GM18505 (cell line): ENCODE measurements around the gene LSS.
"Not testable (repeated sequence)": the region's sequence is repeated elsewhere in the genome, so short reads cannot be mapped to it uniquely, and the experiment has no call there.

Source experiments
- ATAC-seq: cut with Tn5 transposase; IDR thresholded peaks from one replicate; pipeline ENCODE4 v1.9.1; 2021; ENCODE audit not compliant: unreplicated experiment
- POLR2A ChIP-seq: IDR thresholded peaks from 4 replicates; pipeline ENCODE4 v1.6.1; 2011; ENCODE audit warnings: borderline replicate concordance; ENCODE audit not compliant: insufficient read depth, insufficient read length; ENCODE audit errors: extremely low read depth

The LSS gene

DNA sequence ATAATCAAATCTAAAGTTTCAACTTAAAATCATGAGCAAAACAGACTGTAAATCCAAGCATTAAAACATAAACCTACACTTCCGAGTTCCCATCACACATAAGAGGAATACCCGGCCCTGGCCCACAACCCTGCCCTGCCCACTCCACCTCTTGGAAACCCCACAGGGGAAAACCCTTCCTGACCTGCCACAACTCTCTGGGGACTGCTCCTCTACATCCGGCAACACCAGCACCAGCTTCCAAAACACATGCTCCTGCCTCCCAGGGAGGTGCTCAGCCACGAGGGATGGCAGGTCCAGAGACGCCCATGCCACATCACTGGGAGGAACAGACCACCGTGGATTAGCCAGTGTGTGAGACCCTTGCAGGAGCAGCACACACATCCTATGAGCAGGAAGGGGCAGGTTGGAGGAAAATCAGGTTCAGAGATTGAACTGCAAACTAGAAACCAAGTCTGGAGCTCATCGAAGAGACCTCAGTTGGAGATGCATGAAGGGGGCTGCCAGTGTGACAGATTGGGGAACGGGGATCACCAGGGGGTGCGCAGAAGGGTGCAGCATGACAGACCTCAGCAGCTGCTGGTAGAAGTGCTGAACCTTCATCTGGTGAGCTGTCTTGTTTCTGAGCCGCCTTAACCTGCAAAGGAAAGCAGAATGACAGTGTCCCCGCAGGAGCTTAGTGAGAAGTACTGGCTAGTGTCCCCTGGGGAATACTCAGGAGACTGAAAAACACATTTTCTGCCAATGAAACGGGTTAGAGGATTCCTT, 25.8 kb upstream of the LSS start:
- no peak for ATAC-seq
- TF ChIP-seq POLR2A = no peak

GRCh38 chr21:46253610-46254124, 25.1 kb upstream of the LSS start:
- TF ChIP-seq POLR2A = no peak
- ATAC-seq = no peak

DNA sequence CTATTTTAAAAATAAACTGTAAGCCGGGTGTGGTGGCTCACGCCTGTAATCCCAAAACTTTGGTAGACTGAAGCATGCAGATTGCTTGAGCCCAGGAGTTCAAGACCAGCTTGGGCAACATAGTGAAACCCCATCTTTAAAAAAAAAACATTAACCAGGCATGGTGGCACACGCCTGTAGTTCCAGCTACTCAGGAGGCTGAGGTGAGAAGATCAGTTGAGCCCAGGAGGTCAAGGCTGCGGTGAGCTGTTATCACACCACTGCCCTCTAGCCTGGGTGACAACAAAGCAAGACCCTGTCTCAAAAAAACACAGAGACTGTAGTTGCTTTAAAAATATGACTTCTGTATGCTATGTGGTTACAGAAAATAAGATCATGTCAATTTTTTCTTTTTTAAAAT, 24.3 kb upstream of the LSS start:
- no peak for TF ChIP-seq POLR2A
- ATAC-seq = no peak

- no peak for TF ChIP-seq POLR2A
- no peak for ATAC-seq
Measured at GRCh38 chr21:46250146-46250725, 21.7 kb upstream of the LSS start.

DNA sequence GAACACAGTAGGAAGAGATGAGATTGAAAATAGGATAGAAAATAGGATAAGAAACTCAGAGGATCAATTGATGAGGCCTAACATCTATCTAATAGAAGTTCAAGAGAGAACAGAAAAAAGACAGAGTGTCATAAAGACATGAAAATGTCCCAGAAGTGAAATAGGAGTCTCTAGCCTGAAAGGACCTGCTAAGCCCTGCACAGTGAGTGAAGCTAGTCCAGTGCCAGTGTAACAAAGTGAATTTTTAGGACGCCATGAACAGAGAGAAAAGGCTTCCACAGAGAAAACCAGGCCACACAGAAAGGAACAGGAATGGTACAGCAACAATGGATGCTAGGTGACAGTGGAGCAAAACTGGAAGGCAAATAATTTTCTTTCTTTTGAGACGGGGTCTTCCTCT, 20.3 kb upstream of the LSS start:
- ATAC-seq = no peak
- no peak for TF ChIP-seq POLR2A

GRCh38 chr21:46248422-46248782, 19.8 kb upstream of the LSS start:
- no peak for ATAC-seq
- TF ChIP-seq POLR2A = no peak

DNA sequence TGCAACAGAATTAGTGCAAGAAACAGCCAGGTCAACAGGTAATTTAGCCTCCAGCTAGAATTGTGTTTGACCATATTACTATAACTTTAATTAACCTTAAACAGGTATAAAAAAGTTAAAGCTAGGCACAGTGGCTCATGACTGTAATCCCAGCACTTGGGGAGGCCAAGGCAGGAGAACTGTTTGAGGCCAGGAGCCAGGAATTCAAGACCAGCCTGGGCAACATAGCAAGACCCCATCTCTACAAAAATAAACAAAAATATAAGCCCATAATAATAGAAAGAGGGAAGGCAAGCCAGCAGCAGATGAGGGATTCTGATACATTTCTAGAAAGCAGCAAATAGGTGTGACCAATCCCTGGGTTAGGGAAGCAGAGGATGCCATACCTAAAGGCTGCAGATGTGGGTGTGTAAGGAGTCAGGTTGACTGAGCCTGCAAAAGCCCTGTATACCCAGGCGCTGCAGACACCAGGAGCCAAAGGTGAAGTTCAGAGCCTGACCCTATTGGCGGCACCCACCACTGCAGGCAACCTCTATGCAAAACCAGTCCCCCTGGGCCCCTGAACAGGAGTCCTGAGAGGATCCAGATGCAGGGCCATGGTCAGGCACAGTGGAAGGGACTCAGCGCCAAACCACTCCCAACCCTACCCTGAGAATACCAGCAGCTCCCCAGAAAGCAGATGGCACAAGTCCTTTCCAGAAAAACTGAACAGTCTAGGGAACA, 19.3 kb upstream of the LSS start:
- no peak for TF ChIP-seq POLR2A
- ATAC-seq = no peak

DNA sequence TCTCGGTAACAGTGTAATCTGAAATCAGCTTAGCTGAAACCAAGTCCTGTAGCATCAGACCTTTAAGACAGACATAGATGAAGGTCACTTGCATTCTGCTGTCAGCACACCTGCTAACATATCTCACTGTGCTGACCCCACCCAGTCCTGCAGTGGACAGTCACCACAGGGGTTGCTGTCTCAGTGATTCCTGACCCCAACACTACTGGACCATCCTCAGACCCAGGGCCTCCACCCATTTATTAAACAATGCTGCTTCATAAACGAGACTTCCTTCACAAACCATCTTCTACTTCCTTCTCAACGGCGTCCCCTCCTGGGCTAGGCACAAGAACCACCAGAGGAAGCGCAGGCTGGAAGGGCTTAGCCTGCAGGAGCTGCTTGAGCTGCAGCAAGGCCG, 17.8 kb upstream of the LSS start:
- no peak for ATAC-seq

DNA sequence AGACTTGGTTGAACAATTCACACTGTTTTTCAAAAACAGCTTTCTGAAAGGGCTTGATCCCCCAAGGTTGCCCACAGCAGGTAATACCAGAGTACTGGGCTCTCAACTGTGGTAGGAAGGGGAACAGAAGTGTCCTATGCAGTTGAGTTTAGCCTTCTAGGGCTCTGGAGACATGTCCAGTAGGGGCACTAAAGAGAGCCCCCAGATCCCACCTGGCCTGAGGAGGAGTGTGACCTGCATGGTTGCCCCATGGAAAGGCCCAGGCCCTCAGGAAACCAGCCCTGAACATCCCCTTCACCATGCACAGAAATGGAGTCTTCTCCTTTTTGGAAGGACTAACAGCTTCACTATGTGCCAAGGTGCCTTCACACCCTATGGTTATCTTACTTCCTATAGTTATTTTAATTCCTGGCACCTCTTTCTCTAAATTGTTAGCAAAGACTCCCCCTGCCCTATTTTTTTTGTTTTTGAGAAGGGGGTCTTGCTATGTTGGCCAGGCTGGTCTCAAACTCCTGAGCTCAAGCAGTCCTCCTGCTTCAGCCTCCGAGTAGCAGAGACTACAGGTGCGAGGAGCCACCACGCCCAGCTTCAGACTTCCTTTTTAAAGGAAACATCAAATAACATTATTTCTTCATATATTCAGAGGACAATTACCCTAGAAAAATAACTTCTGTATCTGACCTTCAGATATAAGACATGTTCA, 16.8 kb upstream of the LSS start:
- no peak for ATAC-seq
- TF ChIP-seq POLR2A = no peak

More for the DNA sequence above, 17.8 kb upstream of the LSS start:
- no peak for TF ChIP-seq POLR2A

DNA sequence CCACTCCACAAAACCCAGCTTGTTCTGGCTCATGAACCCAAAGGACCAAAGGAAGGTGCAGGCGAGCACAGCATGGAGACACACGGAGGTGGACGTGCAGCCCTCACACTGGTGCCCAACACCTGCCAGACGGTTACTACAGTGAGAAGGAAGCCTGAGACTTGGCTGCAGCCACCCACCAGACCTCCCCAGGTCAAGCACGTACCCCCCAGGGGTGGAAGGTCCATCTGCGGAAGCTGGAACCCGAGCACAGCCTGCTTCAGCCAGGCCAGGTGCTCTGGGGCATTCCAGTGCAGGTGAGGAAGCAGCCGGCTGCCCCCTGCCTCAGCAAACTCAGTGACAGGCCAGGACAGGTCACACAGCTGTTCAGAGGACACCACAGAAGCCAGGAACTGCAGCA, 16.0 kb upstream of the LSS start:
- TF ChIP-seq POLR2A = no peak
- no peak for ATAC-seq

DNA sequence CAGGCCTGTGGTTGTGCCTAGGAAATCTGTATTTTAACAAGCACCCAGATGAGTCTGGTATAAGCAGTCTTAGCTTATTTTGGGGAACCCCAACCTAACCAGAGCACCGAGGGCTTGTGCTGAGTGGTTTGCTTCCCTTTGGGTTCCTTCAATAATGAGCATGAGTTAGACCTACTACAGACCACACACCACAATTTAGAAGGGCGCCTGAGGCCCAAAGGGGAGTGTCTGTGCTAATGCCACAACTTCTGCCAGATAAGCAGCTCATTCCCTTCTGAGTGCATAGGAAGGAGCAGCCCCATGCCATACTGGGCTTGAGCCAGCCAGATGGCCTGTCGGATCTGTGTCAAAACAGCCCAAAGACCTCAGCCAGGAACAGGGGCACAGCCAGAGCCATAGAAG, 15.4 kb upstream of the LSS start:
- no peak for ATAC-seq
- TF ChIP-seq POLR2A = no peak

DNA sequence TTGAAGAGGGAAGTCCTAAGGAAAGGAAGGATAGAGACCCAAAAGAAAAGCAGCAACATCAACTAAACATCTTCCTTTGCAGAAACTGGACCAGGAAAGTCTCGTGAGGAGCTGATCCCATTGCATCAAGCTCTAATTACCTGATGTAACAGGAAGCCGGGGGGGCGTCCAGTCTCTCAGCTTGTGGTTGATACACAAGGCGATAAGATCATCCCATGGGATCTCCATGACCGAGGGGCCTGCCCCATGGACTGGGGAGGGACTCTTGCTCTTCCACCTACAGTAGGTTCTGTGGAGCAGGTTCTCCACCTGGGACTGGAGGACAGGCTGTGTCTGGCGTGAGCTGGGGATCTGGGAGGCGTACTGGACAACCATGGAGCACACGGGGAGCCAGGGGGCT, 14.8 kb upstream of the LSS start:
- no peak for ATAC-seq
- no peak for TF ChIP-seq POLR2A

DNA sequence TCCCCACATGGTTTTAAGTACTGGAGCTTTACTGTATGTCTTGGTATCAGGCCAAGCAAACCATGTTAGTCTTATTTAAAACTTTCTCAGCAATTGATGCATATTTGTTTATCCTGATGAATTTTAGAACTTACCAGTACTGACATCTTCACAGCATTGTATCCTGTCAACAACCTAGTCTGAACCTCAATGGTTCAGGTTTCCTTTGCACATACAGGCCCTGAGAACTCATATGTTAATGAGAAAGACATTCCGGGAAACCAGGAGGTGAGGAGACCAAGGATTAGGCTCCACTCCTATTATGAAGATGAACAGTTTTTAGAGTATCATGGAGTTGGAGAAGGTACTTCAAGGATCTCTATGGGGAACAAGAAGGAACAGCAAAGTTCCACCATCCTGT, 13.0 kb upstream of the LSS start:
- ATAC-seq = not testable (repeated sequence)
